ENCODE results near the gene SLC17A7.

GRCh38 chr19:49414256-49414655 is 27.1 kb downstream of the SLC17A7 start:
- no peak for TF ChIP-seq POLR2A (IDR thresholded peaks at IDR 0.05)
- TF ChIP-seq CTCF (IDR thresholded peaks at IDR 0.05), result no peak

All from lower leg skin (tissue), 3 donors.